Natural killer cell (primary cell): Measurements from ENCODE around the gene PDE4D. TPM values are rescaled to one million over a fixed set of nuclear protein-coding genes. Genes with fewer than 3 reads are reported as not detected.

Experiments
- ATAC-seq, 3 donors: fragments of 150-1000 bp in 2 of 3; fragments of 200-7000 bp in 1 of 3; cut with Tn5 transposase; 1 replicate in 1 of 3; 2 replicates in 2 of 3; pipeline ENCODE4 v1.10.0; 2021; ENCODE audit warnings: mild to moderate bottlenecking in 2 of 3, moderate library complexity in 2 of 3
- DNase-seq, 2 donors: peaks; one replicate each; pipeline versions ENCODE4 v3.0.0 to v3.0.0-alpha.2; 2013 to 2021; ENCODE audit warnings: mixed read lengths in 1 of 2
- H3K27ac ChIP-seq: one replicate; pipeline ENCODE4 v1.5.1; 2013; ENCODE audit warnings: mild to moderate bottlenecking, low read length
- H3K27me3 ChIP-seq: one replicate; pipeline ENCODE4 v1.6.1; 2013; ENCODE audit warnings: low read length; ENCODE audit not compliant: control insufficient read depth, insufficient read depth
- H3K36me3 ChIP-seq: one replicate; pipeline ENCODE4 v1.6.1; 2013; ENCODE audit warnings: low read length; ENCODE audit not compliant: control insufficient read depth, insufficient read depth
- H3K4me1 ChIP-seq: one replicate; pipeline ENCODE4 v1.6.1; 2013; ENCODE audit warnings: low read length; ENCODE audit not compliant: control insufficient read depth, insufficient read depth
- H3K4me3 ChIP-seq: one replicate; pipeline ENCODE4 v1.5.1; 2013; ENCODE audit warnings: low read length
- H3K9me3 ChIP-seq: one replicate; pipeline ENCODE4 v1.6.1; 2013; ENCODE audit warnings: low read length; ENCODE audit not compliant: control insufficient read depth, insufficient read depth
- H3K27ac Mint-ChIP-seq, 2 donors: one replicate each; pipeline ENCODE4 v1.8.0; 2022; ENCODE audit warnings: mild to moderate bottlenecking in 2 of 2, mixed read lengths in 2 of 2, moderate library complexity in 1 of 2
- H3K27me3 Mint-ChIP-seq, 2 donors: one replicate each; pipeline ENCODE4 v1.8.0; 2022; ENCODE audit warnings: low read depth in 2 of 2, mixed read lengths in 2 of 2
- H3K36me3 Mint-ChIP-seq: one replicate; pipeline ENCODE4 v1.8.0; 2022; ENCODE audit warnings: mixed read lengths
- H3K4me1 Mint-ChIP-seq, 2 donors: one replicate each; pipeline ENCODE4 v1.8.0; 2022; ENCODE audit warnings: mixed read lengths in 2 of 2
- H3K4me3 Mint-ChIP-seq: one replicate; pipeline ENCODE4 v1.8.0; 2022; ENCODE audit warnings: mild to moderate bottlenecking, moderate library complexity, mixed read lengths
- H3K9me3 Mint-ChIP-seq, 2 donors: one replicate each; pipeline ENCODE4 v1.8.0; 2022; ENCODE audit warnings: mixed read lengths in 2 of 2
- CTCF ChIP-seq: fragments of 200-600 bp; IDR thresholded peaks from one replicate; pipeline ENCODE4 v1.8.0; 2022; ENCODE audit warnings: antibody characterized with exemption
- WGBS: methylation state at CpG from one replicate; pipeline ENCODE4 v1.1.7; 2013; ENCODE audit warnings: missing lambda C conversion rate; ENCODE audit not compliant: insufficient coverage; 5-methylcytosine and 5-hydroxymethylcytosine counted together
- intact Hi-C: fragments of 100-400 bp; cut with micrococcal nuclease; formaldehyde crosslinking; loops from one replicate; pipeline ENCODE4 v1.14.2; 2022
- total RNA-seq, 4 donors: library from RNA; stranded (reverse); fragments of 120-200 nt in 1 of 4; gene quantifications; one replicate each; pipeline versions ENCODE4 v1.2.3 to v1.2.4, GENCODE V29; 2013 to 2022

PDE4D gene
- total RNA-seq, 3 donors from 2014 or later (not counting 1 experiment from before 2014, with no cell fraction given) = 109 to 170 (median 116) TPM

GRCh38 chr5:59536875-59537274 lies 356.7 kb downstream of the PDE4D start:
- Histone ChIP-seq H3K4me3 (no peak overlapping the region), H3K9me3 (no peaks in the 10 kb centered on the region), H3K27me3 (no peaks in the 10 kb centered on the region), H3K27ac (no peak overlapping the region), H3K36me3 (no peaks in the 10 kb centered on the region), H3K4me1 (no peaks in the 10 kb centered on the region)
- Mint-ChIP-seq H3K4me1 (no peaks in the 10 kb centered on the region), H3K4me3 (no peak overlapping the region), H3K36me3 (no peaks in the 10 kb centered on the region), H3K27me3 (no peaks in the 10 kb centered on the region), H3K27ac (no peak overlapping the region), H3K9me3 (no peaks in the 10 kb centered on the region)
- no peak for ATAC-seq
- TF ChIP-seq CTCF = no peak
- intact Hi-C loops = no loop called here
- 100% methylated on average over 1 of the region's 2 CpGs for WGBS
- DNase-seq = no peak

GRCh38 chr5:59535561-59535960 lies 358.0 kb downstream of the PDE4D start:
- no peaks in the 10 kb centered on the region for H3K36me3 Mint-ChIP-seq
- DNase-seq = no peak
- H3K27me3 Mint-ChIP-seq = no peaks in the 10 kb centered on the region
- H3K9me3 ChIP-seq = no peaks in the 10 kb centered on the region
- H3K4me3 Mint-ChIP-seq = no peak overlapping the region
- no peaks in the 10 kb centered on the region for H3K36me3 ChIP-seq
- no peak for ATAC-seq
- no peak overlapping the region for H3K27ac Mint-ChIP-seq
- no peaks in the 10 kb centered on the region for H3K27me3 ChIP-seq
- no peak overlapping the region for H3K4me3 ChIP-seq
- intact Hi-C loops = no loop called here
- H3K27ac ChIP-seq = no peak overlapping the region
- no peaks in the 10 kb centered on the region for H3K4me1 Mint-ChIP-seq
- WGBS = 100% methylated on average over 1 of the region's 2 CpGs
- H3K4me1 ChIP-seq = no peaks in the 10 kb centered on the region
- no peaks in the 10 kb centered on the region for H3K9me3 Mint-ChIP-seq
- TF ChIP-seq CTCF = no peak

- no peaks in the 10 kb centered on the region for H3K9me3 Mint-ChIP-seq
- H3K4me3 ChIP-seq = no peak overlapping the region
- H3K36me3 ChIP-seq = no peaks in the 10 kb centered on the region
- ATAC-seq (no peak), DNase-seq (no peak)
- H3K4me1 ChIP-seq = no peaks in the 10 kb centered on the region
- H3K36me3 Mint-ChIP-seq = no peaks in the 10 kb centered on the region
- no peak overlapping the region for H3K4me3 Mint-ChIP-seq
- no peaks in the 10 kb centered on the region for H3K4me1 Mint-ChIP-seq
- no peak overlapping the region for H3K27ac ChIP-seq
- H3K9me3 ChIP-seq = no peaks in the 10 kb centered on the region
- no peak for TF ChIP-seq CTCF
- H3K27me3 ChIP-seq = no peaks in the 10 kb centered on the region
- H3K27ac Mint-ChIP-seq = no peak overlapping the region
- H3K27me3 Mint-ChIP-seq = no peaks in the 10 kb centered on the region
- intact Hi-C loops = no loop called here
These were observed 359.8 kb downstream of the PDE4D start for GRCh38 chr5:59533730-59534108.

GRCh38 chr5:59532979-59533729 lies 360.4 kb downstream of the PDE4D start:
- no peak overlapping the region for H3K27ac ChIP-seq
- DNase-seq = no peak
- H3K4me3 ChIP-seq = no peak overlapping the region
- H3K36me3 ChIP-seq = no peaks in the 10 kb centered on the region
- no peak for TF ChIP-seq CTCF
- Mint-ChIP-seq H3K9me3 (no peaks in the 10 kb centered on the region), H3K27ac (no peak overlapping the region), H3K4me1 (no peaks in the 10 kb centered on the region), H3K36me3 (no peaks in the 10 kb centered on the region), H3K27me3 (no peaks in the 10 kb centered on the region), H3K4me3 (no peak overlapping the region)
- no peak for ATAC-seq
- intact Hi-C loops = no loop called here
- H3K9me3 ChIP-seq = no peaks in the 10 kb centered on the region
- WGBS = 100% methylated on average over 1 of the region's 1 CpG
- H3K4me1 ChIP-seq = no peaks in the 10 kb centered on the region
- no peaks in the 10 kb centered on the region for H3K27me3 ChIP-seq
